Activated T-cell treated with anti-CD3 and anti-CD28 coated beads, Interleukin-2, amount 50 U/mL, for 4 hours (primary cell): ENCODE data around the gene SENP2. TPM values are rescaled to one million over a fixed set of nuclear protein-coding genes. Genes with fewer than 3 reads are reported as not detected.
A peak's percentile ranks its signal among the peaks of the same experiment; 100 is the strongest.
"Not testable (repeated sequence)": the region's sequence is repeated elsewhere in the genome, so short reads cannot be mapped to it uniquely, and the experiment has no call there.

ENCODE experiments used
- ATAC-seq, 2 donors: fragments of 200-7000 bp; cut with Tn5 transposase; one replicate each; pipeline ENCODE4 v1.10.0; 2021
- DNase-seq: peaks from one replicate; pipeline ENCODE4 v3.0.0-alpha.2; 2020
- H3K27me3 Mint-ChIP-seq: one replicate; pipeline ENCODE4 v1.8.0; 2021; ENCODE audit warnings: low read depth, mixed read lengths
- H3K36me3 Mint-ChIP-seq: one replicate; pipeline ENCODE4 v1.8.0; 2022; ENCODE audit warnings: mixed read lengths; ENCODE audit not compliant: insufficient read depth
- H3K4me1 Mint-ChIP-seq: one replicate; pipeline ENCODE4 v1.8.0; 2021; ENCODE audit warnings: low read depth, mixed read lengths
- H3K4me3 Mint-ChIP-seq: one replicate; pipeline ENCODE4 v1.8.0; 2021; ENCODE audit warnings: mild to moderate bottlenecking, moderate library complexity, mixed read lengths
- H3K9me3 Mint-ChIP-seq: one replicate; pipeline ENCODE4 v1.8.0; 2021; ENCODE audit warnings: mixed read lengths
- total RNA-seq, 3 donors: library from RNA; stranded (reverse); gene quantifications; one replicate each; pipeline ENCODE4 v1.2.1, GENCODE V29; 2021

SENP2 gene
- total RNA-seq, 3 donors from 2014 or later = 33.0 to 43.4 (median 40.3) TPM

DNA sequence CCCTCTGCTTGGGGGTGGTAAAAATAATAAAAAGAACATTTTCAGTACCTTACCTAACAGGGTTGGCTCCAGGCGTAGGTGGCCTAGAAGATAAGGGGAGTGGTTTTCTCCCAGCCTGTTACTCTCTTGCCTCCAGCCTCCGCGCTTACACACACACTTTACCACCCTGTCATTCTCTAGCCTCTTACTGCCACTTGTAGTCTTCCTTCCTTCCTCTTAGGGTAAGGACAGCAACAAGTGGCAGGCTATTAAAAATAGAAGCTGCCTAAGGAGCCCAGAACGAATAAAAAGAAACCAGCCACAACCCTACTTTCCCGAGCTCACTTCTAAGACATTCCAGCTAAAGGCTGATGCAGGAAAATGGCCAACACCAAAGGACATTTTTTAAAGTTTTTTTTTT lies 24.1 kb upstream of the SENP2 start:
- ATAC-seq = peak in 1 of 2 donors; percentile 50
- no peak for DNase-seq
- H3K4me1 Mint-ChIP-seq = peaks cover 17% of the 10 kb centered on the region
- peaks cover 8% of the 10 kb centered on the region for H3K27me3 Mint-ChIP-seq
- H3K36me3 Mint-ChIP-seq = no peaks in the 10 kb centered on the region
- no peak overlapping the region for H3K4me3 Mint-ChIP-seq
- no peaks in the 10 kb centered on the region for H3K9me3 Mint-ChIP-seq

DNA sequence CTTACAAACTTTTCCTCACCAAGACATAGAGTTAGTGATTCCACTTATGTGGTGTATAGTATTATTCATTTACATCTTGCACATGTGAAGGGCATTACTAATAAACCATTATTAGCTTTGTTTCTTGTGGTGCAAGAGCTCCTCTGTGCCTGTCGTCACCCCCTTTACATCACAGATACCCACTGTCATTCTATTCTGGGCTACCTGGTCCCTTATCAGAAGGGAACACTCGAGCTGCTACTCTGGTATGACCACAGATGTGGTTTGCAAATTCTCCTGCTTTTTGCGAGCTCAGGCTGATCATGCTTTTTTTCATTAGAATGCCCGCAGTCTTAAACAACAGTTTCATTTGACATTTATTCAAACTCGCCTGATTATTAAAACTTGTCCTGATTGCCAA lies 13.9 kb upstream of the SENP2 start:
- no peaks in the 10 kb centered on the region for H3K36me3 Mint-ChIP-seq
- ATAC-seq (no peak), DNase-seq (no peak)
- no peaks in the 10 kb centered on the region for H3K9me3 Mint-ChIP-seq
- H3K4me3 Mint-ChIP-seq = no peak overlapping the region
- no peaks in the 10 kb centered on the region for H3K27me3 Mint-ChIP-seq
- H3K4me1 Mint-ChIP-seq = peaks cover 4% of the 10 kb centered on the region

DNA sequence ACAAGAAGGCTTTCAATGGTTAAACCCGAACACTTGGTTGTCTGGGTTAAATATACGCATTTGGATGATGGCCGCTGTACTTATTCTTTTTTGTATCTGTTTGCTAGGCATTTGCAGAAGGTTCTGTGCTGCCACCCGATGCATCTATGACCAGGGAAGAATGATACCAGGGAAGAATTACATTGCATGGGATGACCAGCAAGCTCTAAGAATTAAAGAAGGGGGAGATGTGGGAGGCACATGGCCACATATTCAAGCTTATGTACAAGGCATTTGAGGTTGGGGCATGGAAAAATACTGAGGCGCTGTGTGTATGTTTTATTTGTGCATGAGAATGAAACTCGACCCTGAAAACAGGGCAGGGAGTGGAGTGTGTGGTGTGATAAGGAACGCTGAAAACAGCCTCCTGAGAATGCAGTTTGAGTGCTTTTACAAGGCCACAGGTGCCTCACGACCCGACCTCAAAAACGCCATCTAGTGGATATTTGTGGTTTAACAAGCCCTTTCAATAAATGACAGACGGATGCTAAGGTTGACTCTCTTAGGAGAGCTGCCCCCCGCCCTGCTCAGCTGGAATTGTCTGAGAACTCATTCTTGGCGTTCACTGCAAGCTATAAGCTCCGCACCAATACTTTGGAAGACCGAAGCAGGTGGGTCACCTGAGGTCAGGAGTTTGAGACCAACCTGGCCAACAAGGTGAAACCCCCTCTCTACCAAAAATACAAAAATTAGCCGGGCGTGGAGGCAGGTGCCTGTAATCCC lies 10.8 kb upstream of the SENP2 start:
- not testable (repeated sequence) for H3K27me3 Mint-ChIP-seq, H3K36me3 Mint-ChIP-seq, H3K4me3 Mint-ChIP-seq, H3K9me3 Mint-ChIP-seq, H3K4me1 Mint-ChIP-seq
- DNase-seq = peak; percentile 9
- ATAC-seq = peak; percentile 80 to 81

DNA sequence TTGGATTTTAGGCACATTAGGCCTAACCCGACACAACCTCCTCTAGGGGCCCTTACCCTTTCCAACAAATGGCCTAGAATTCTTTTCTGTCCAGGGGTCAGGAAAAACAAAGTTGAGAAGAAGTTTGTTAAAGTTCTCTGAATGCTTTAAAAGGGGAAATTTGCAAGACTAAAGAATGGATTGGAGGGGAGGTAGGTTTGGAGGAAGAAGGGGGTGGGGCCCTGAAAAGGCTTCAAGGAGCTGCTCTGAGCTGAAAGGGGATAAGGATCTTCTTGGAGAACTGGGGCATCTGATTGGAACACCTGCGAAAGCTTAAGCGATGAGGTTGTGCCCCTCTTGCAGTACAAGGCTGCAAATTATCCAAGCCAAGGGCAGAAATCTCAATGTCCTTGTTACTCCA lies 3.9 kb upstream of the SENP2 start:
- Mint-ChIP-seq H3K27me3 (no peaks in the 10 kb centered on the region), H3K4me3 (no peak overlapping the region)
- DNase-seq = no peak

DNA sequence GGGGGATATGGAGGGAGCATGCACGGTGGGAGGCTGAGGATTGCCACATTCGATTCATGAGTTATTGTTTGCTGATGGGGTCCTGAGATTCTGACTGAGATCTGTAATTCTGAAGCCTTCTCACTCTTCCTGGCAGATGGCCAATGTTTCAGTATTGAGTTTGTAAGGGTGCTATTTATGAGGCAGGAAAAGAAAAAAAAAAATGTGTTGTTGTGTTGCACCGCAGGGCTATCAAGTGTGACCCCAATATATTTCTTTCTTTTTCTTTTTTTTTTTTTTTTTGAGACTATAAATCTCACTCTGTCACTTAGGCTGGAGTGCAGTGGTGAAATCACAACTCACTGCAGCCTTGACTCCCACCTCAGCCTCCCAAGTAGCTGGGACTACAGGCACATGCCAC lies 3.2 kb upstream of the SENP2 start:
- H3K27me3 Mint-ChIP-seq = no peaks in the 10 kb centered on the region
- peaks cover 19% of the 10 kb centered on the region for H3K4me1 Mint-ChIP-seq
- no peaks in the 10 kb centered on the region for H3K36me3 Mint-ChIP-seq
- no peak overlapping the region for H3K4me3 Mint-ChIP-seq
- H3K9me3 Mint-ChIP-seq = no peaks in the 10 kb centered on the region
- no peak for DNase-seq
- ATAC-seq = no peak

More for the DNA sequence above, 3.9 kb upstream of the SENP2 start:
- H3K36me3 Mint-ChIP-seq = no peaks in the 10 kb centered on the region
- H3K9me3 Mint-ChIP-seq = no peaks in the 10 kb centered on the region
- ATAC-seq = no peak
- peaks cover 17% of the 10 kb centered on the region for H3K4me1 Mint-ChIP-seq

DNA sequence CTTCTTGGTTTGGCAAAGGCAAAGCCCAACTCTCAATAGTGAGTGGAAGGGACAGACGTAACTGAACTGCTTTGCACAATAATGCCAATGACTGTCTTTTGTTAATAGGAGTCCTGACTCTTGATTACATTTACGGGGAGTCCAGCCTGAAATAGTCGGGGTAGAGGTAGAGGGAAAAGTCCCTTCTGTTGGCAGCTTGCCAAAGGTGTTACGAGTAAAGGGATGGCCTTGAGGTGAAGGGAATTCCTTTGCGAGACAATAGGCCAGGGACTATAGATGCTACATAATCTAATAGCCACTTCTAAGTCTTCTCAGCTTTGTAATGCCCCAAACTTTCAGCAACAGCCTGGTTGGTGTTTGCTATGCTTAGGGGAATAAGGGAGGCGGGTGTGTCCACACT lies 2.2 kb upstream of the SENP2 start:
- H3K4me3 Mint-ChIP-seq = no peak overlapping the region
- H3K9me3 Mint-ChIP-seq = no peaks in the 10 kb centered on the region
- ATAC-seq = no peak
- H3K4me1 Mint-ChIP-seq = peaks cover 27% of the 10 kb centered on the region
- H3K27me3 Mint-ChIP-seq = no peaks in the 10 kb centered on the region
- no peaks in the 10 kb centered on the region for H3K36me3 Mint-ChIP-seq
- no peak for DNase-seq

DNA sequence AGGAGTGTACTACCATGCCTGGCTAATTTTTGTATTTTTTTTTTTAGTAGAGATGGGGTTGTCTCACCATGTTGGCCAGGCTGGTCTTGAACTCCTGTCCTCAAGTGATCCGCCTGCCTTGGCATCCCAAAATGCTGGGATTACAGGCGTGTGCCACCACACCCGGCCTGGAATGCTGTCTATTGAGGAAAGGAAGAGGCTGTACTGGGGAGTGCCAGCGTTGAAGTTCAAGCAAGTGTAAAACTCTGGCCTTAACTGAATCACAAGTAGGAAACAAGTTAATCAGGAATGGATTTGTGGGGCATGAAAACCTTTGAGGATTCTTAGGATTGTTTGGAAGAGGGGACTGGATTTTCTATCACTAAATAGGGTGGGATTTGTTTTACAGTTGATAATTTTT lies 1.4 kb upstream of the SENP2 start:
- H3K4me3 Mint-ChIP-seq = peak overlapping the region; percentile 53
- no peak for ATAC-seq

DNA sequence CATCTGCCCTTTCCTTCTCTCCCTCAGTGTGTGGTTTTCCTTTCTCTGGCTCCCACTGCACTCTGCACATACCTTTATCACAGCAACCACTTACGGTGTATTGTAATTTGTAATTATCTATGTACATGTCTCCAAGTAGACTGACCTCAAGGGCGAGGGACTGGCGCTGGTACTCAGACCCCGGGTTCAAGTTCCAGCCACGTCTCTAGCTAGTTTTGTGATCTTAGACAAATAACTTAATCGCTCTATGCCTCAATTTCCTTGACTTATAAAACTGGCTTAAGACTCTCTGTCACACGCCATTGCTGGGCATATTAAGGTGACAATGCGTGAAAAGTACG lies 607 bp upstream of the SENP2 start:
- H3K36me3 Mint-ChIP-seq = no peaks in the 10 kb centered on the region
- ATAC-seq = no peak
- no peaks in the 10 kb centered on the region for H3K9me3 Mint-ChIP-seq
- no peak for DNase-seq
- no peaks in the 10 kb centered on the region for H3K27me3 Mint-ChIP-seq
- peak overlapping the region; percentile 93 for H3K4me3 Mint-ChIP-seq
- H3K4me1 Mint-ChIP-seq = peaks cover 32% of the 10 kb centered on the region

More for the DNA sequence above, 1.4 kb upstream of the SENP2 start:
- H3K9me3 Mint-ChIP-seq = no peaks in the 10 kb centered on the region
- H3K4me1 Mint-ChIP-seq = peaks cover 32% of the 10 kb centered on the region
- no peaks in the 10 kb centered on the region for H3K36me3 Mint-ChIP-seq
- DNase-seq = no peak
- H3K27me3 Mint-ChIP-seq = no peaks in the 10 kb centered on the region

DNA sequence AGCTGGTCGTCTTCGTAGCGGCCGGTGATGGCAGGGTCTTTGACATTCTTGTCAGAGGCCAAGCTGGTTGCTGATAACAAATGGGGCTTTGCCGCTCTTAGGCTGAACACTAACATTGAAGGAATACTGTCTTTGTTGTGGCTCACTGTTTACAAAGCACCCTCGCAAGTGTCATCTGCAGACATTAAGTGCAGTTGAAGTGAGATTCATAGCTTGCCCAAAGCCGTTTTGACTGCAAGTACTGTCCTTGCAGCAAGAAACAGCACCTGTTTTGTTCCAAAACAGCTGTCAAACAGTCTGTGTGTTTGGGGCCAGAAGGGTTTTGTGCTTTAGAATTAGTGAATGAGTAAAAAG lies 568 bp downstream of the SENP2 start:
- H3K9me3 Mint-ChIP-seq = no peaks in the 10 kb centered on the region
- ATAC-seq (no peak), DNase-seq (no peak)
- H3K27me3 Mint-ChIP-seq = no peaks in the 10 kb centered on the region
- peaks cover 2% of the 10 kb centered on the region for H3K36me3 Mint-ChIP-seq
- H3K4me1 Mint-ChIP-seq = peaks cover 32% of the 10 kb centered on the region
- H3K4me3 Mint-ChIP-seq = peak overlapping the region; percentile 93

DNA sequence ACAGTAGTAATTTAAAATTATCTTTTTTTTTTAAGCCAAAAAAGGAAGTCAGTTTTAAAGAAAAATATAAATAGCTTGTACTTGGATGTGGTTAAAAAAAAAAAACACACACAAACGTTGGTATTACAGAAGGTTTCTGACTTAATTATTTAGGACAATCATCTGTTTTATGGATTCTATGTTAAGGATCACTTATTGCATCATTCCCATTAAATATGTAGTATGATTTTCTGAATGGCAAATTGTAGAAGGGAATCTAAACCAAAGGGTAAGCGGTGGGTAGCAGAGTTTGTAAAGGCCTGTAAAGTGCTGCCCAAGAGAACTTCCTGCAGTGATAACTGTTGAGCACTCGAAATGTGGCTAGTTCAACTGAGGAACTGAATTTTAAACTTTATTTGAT lies 8.0 kb downstream of the SENP2 start:
- Mint-ChIP-seq H3K9me3 (no peaks in the 10 kb centered on the region), H3K27me3 (no peaks in the 10 kb centered on the region), H3K4me3 (no peak overlapping the region), H3K4me1 (peaks cover 9% of the 10 kb centered on the region), H3K36me3 (peaks cover 17% of the 10 kb centered on the region)
- ATAC-seq = no peak
- DNase-seq = no peak

DNA sequence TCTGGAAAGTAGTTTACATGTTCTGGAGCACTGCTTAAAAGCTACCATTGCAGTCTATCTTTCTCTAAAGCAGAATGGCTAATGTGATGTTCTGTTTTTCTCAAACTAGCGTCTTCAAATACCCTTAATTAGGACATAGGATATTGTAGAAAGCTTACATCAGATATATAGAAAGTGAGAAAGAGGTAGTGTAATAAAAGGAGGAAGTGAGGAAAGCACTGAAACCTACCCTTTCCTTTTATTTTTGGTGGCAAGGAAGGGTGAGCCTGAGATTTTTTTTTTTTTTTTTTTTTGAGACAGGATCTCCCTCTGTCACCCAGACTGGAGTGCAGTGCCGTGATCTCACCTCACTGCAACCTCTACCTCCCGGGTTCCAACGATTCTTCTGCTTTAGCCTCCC lies 9.4 kb downstream of the SENP2 start:
- Mint-ChIP-seq H3K4me3 (no peak overlapping the region), H3K4me1 (peaks cover 6% of the 10 kb centered on the region), H3K27me3 (no peaks in the 10 kb centered on the region), H3K36me3 (peaks cover 21% of the 10 kb centered on the region), H3K9me3 (no peaks in the 10 kb centered on the region)
- no peak for DNase-seq
- no peak for ATAC-seq

DNA sequence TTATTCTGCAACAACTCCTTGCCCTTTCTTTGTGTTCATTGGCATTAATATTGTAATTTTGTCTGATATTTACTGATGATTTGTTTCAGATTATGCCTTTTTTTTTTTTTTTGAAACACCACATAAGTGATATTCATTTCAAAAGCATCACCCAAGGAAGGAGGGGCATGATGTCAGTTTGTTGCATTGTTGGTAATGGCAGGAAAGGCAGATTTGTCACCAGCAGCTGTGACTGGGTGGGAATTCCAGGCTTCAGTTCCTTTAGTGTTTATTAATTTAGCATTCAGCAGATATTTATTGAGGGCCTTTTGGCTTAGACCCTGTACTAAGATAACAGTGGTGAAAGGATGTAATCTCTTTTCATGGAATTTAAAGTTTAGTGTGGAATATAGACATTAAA lies 19.5 kb downstream of the SENP2 start:
- no peak for DNase-seq
- Mint-ChIP-seq H3K36me3 (peaks cover 38% of the 10 kb centered on the region), H3K4me1 (peaks cover 2% of the 10 kb centered on the region), H3K27me3 (no peaks in the 10 kb centered on the region), H3K9me3 (no peaks in the 10 kb centered on the region), H3K4me3 (no peak overlapping the region)
- ATAC-seq = no peak

DNA sequence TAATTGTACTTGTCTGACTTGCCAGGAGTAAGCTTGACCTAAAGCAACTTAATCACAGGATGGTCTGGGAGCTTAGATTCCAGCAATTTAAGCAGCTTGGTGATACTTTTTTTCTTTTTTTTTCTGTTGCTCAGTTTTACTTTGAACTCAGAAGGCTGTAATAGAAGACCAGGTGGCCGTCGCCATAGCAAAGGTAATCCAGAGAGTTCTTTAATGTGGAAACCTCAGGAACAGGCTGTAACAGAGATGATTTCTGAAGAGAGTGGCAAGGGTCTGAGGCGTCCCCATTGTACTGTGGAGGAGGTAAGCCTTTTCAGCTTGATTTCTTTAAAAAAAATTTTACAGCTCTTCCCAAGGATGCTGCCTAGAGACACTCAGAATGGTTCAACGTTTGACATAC lies 20.1 kb downstream of the SENP2 start:
- Mint-ChIP-seq H3K27me3 (no peaks in the 10 kb centered on the region), H3K4me1 (peaks cover 2% of the 10 kb centered on the region), H3K4me3 (no peak overlapping the region), H3K36me3 (peaks cover 37% of the 10 kb centered on the region), H3K9me3 (no peaks in the 10 kb centered on the region)
- DNase-seq (no peak), ATAC-seq (no peak)

DNA sequence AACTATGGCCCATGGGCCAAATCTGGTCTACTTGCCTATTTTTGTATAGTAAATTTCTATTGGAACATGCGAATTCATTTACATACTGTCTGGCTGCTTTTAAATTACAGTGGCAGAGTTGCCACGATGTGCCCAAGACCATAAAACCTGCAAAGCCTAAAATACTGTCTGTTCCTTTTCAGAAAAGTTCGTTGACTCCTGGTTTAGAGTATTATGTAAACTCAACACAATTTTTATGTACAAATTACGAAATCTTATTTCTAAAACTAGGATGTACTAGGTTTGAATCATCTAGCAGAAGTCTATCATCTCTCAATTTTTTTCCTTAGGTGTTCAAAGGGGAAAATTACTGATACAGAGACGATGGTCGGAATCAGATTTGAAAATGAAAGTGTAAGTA lies 26.9 kb downstream of the SENP2 start:
- Mint-ChIP-seq H3K27me3 (no peaks in the 10 kb centered on the region), H3K9me3 (no peaks in the 10 kb centered on the region), H3K4me1 (peaks cover 2% of the 10 kb centered on the region), H3K4me3 (peak overlapping the region; percentile 23), H3K36me3 (peaks cover 44% of the 10 kb centered on the region)
- ATAC-seq (no peak), DNase-seq (no peak)

DNA sequence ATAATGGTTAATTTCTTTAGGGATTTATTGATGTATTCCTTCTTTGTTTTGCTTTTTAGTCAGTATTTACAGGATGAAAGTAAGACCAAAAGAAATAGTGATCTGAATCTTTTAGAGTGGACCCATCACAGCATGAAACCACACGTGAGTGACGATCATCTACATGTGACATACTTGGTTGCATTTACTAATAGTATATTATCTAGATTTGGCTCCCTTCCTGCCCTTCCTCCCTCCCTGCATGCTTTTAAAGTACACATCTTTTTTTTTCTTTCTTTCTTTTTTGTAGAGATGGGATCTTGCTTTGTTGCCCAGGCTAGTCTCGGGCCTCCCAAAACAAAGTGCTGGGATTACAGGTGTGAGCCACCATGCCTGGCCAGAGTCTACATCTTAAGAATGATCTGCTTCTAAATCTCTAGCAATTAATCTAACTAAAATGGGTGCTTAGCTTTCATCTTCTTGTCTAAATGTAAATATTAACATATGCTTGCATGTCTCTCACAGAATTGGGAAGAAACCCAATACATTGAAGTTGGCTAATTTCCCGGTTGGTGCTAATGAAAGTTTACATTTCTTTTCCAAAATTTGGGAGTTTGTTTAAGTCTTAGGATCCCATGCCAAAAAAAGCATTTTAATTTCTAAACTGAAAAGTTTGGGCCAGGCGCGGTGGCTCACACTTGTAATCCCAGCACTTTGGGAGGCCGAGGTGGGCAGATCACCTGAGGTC lies 38.0 kb downstream of the SENP2 start:
- no peaks in the 10 kb centered on the region for H3K27me3 Mint-ChIP-seq
- no peak overlapping the region for H3K4me3 Mint-ChIP-seq
- no peaks in the 10 kb centered on the region for H3K9me3 Mint-ChIP-seq
- H3K4me1 Mint-ChIP-seq = no peaks in the 10 kb centered on the region
- H3K36me3 Mint-ChIP-seq = peaks cover 29% of the 10 kb centered on the region
- ATAC-seq = no peak
- no peak for DNase-seq
